Neural cell (in vitro differentiated cells): ENCODE data around the gene CUX1.
A peak's percentile ranks its signal among the peaks of the same experiment; 100 is the strongest.

Experiments used
- EP300 ChIP-seq: fragments of 450-650 bp; conservative IDR thresholded peaks from 2 replicates; pipeline ENCODE4 v1.6.1; 2014; ENCODE audit warnings: antibody characterized with exemption, mild to moderate bottlenecking, moderate library complexity; ENCODE audit not compliant: poor library complexity, severe bottlenecking
- EZH2 ChIP-seq: fragments of 200-600, 300-800 bp; shearing (Covaris generic), sonication (generic); IDR thresholded peaks from 2 replicates; pipeline ENCODE4 v1.6.1; 2014; ENCODE audit warnings: antibody characterized with exemption, low read length, borderline replicate concordance, mild to moderate bottlenecking; ENCODE audit not compliant: insufficient read depth, poor library complexity, severe bottlenecking
- POLR2AphosphoS5 ChIP-seq: IDR thresholded peaks from 2 replicates; pipeline ENCODE4 v1.6.1; 2012
- RAD21 ChIP-seq: fragments of 450-650 bp; conservative IDR thresholded peaks from 2 replicates; pipeline ENCODE4 v1.6.1; 2014; ENCODE audit warnings: antibody characterized with exemption, mild to moderate bottlenecking, moderate library complexity
- REST ChIP-seq: IDR thresholded peaks from 2 replicates; pipeline ENCODE4 v1.6.1; 2012; ENCODE audit warnings: borderline replicate concordance
- TAF1 ChIP-seq: IDR thresholded peaks from 2 replicates; pipeline ENCODE4 v1.6.1; 2012; ENCODE audit warnings: low read depth
- TF ChIP-seq, protein P1 (sequence below): fragments of 450-650 bp; IDR thresholded peaks from 2 replicates; pipeline ENCODE4 v1.5.1; 2014; ENCODE audit warnings: antibody characterized with exemption, mild to moderate bottlenecking, moderate library complexity; ENCODE audit not compliant: poor library complexity, severe bottlenecking

DNA sequence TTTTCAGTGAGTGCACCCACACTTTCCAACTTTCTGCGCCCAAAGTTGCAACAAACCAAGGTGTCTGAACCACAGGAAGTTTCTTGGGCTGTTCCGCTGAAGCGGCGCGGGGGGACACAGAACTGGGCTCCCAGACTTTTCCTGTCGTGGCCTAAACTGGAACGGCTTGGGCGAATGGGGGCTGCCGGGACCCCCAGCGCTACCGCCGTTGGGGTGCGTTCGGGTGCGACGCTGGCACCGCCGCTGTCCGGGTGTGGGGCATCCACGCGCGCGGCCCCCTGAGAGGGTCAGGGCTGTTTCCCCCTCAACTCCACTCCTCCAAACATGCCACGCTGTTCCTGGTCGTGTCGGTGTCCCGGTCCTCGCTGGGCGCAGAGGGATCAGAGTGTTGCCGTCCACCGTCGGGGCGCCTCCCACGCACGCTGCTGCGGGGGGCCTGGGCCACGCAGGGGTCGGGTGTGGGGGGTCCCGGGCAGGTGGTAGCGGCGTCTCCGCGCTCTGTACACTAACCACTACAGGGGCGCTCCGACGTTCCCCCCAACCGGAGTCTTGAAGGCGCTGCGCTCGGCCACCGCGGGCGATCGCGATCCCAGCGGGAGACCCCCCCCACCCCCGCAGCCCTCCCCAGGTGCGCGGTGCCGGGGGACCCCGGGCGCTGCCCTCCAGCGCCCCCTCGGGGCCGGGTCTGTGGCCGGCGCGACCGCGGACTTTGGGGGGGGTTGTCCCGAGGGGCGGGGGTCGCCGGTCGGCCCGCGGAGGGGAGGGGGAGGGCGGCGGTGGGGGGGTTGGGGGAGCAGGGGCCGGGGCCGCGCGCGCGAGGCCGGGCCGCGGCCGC lies 2.2 kb upstream of the CUX1 start:
- TF ChIP-seq, protein P1, sequence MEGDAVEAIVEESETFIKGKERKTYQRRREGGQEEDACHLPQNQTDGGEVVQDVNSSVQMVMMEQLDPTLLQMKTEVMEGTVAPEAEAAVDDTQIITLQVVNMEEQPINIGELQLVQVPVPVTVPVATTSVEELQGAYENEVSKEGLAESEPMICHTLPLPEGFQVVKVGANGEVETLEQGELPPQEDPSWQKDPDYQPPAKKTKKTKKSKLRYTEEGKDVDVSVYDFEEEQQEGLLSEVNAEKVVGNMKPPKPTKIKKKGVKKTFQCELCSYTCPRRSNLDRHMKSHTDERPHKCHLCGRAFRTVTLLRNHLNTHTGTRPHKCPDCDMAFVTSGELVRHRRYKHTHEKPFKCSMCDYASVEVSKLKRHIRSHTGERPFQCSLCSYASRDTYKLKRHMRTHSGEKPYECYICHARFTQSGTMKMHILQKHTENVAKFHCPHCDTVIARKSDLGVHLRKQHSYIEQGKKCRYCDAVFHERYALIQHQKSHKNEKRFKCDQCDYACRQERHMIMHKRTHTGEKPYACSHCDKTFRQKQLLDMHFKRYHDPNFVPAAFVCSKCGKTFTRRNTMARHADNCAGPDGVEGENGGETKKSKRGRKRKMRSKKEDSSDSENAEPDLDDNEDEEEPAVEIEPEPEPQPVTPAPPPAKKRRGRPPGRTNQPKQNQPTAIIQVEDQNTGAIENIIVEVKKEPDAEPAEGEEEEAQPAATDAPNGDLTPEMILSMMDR: peak; percentile 34
- TF ChIP-seq EP300 (no peak), REST (no peak), POLR2AphosphoS5 (no peak), RAD21 (no peak), EZH2 (no peak), TAF1 (no peak)
